Measurements from ENCODE around the gene UQCRHL.
"Not testable (repeated sequence)": the region's sequence is repeated elsewhere in the genome, so short reads cannot be mapped to it uniquely, and the experiment has no call there.

UQCRHL gene

DNA sequence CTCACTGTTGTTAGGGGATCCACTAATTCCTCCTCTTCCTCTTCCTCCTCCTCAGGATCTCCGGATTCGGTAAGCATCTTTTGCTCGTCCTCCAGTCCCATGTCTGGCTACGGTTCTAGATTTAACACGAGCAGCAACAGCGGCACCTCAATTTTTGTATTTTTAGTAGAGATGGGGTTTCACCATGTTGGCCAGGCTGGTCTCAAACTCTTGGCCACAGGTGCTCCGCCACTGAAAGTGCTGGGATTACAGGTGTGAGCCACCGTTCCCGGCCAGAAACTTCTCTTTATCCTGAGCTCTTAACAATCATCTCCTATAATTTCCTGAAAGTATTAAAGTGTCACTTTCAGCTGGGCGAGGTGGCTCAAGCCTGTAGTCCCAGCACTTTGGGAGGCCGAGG is at the start of gene UQCRHL:
TSS of gene UQCRHL (minus strand) at position 101 of the 400 bp plus-strand sequence. CDS start at position 101, 0 bp downstream.
- DNase-seq; intact Hi-C loops (cut with DNase I; ENCODE audit: low total_unique reads); H3K27me3 ChIP-seq; H3K36me3 ChIP-seq; H3K9me3 ChIP-seq; H3K4me3 ChIP-seq: not testable (repeated sequence)
- Histone ChIP-seq H3K27ac (peak within 1 kb of the TSS in 1 of 2 donors; percentile 82), H3K4me1 (peaks cover 0 to 32% (median 15%) of the 10 kb centered on the region in 4 donors)

DNA sequence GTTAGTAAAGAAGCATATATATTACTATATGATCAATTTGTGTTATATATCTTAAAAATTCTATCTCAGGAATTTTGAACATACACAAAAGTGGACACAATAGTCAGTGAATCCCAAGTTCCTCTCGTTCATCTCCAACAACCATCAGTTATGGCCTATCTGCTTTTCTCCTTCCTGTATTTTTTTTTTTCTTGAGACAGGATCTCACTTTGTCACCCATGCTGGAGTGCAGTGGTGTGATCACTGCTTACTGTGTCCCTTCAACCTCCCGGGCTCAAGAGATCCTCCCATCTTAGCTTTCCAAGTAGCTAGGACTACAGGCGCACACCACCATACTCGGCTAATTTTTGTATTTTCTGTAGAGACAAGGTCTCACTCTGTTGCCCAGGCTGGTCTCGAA is 49.4 kb upstream of the UQCRHL start:
- Histone ChIP-seq H3K4me3 (no peak overlapping the region), H3K9me3 (no peaks in the 10 kb centered on the region), H3K36me3 (no peaks in the 10 kb centered on the region), H3K4me1 (peaks cover 0 to 81% (median 40%) of the 10 kb centered on the region in 4 donors), H3K27ac (no peak overlapping the region), H3K27me3 (no peaks in the 10 kb centered on the region)
- no peak for DNase-seq
- intact Hi-C loops (cut with DNase I; ENCODE audit: low total_unique reads) = loop anchor here (5.0 kb wide), 1 partner anchor 455 kb away; no protein-coding TSS in a partner anchor
- TF ChIP-seq, protein P1, sequence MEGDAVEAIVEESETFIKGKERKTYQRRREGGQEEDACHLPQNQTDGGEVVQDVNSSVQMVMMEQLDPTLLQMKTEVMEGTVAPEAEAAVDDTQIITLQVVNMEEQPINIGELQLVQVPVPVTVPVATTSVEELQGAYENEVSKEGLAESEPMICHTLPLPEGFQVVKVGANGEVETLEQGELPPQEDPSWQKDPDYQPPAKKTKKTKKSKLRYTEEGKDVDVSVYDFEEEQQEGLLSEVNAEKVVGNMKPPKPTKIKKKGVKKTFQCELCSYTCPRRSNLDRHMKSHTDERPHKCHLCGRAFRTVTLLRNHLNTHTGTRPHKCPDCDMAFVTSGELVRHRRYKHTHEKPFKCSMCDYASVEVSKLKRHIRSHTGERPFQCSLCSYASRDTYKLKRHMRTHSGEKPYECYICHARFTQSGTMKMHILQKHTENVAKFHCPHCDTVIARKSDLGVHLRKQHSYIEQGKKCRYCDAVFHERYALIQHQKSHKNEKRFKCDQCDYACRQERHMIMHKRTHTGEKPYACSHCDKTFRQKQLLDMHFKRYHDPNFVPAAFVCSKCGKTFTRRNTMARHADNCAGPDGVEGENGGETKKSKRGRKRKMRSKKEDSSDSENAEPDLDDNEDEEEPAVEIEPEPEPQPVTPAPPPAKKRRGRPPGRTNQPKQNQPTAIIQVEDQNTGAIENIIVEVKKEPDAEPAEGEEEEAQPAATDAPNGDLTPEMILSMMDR (IDR thresholded peaks at IDR 0.05) = no peak

DNA sequence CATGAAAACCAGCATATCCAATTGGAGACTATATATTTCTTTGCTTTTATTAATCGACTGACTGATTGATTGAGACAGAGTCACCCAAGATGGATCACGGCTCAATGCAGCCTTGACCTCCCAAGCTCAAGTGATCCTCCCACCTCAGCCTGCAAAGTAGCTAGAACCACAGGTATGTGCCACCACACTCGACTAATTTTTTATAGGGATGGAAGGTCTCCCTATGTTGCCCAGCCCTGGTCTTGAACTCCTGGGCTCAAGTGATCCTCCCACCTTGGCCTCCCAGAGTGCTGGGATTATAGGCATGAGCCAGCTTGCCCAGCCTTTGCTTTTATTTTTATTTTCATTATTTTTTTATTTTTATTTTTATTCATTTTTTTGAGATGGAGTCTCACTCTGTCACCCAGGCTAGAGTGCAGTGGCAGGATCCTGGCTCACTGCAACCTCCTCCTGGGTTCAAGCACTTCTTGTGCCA is 45.4 kb upstream of the UQCRHL start:
- Histone ChIP-seq H3K4me3 (no peak overlapping the region), H3K9me3 (no peaks in the 10 kb centered on the region), H3K27me3 (no peaks in the 10 kb centered on the region), H3K36me3 (no peaks in the 10 kb centered on the region), H3K27ac (peak overlapping the region in 1 of 2 donors; percentile 99), H3K4me1 (peaks cover 0 to 69% (median 44%) of the 10 kb centered on the region in 4 donors)
- TF ChIP-seq, protein P1 (IDR thresholded peaks at IDR 0.05) = no peak
- no peak for DNase-seq
- intact Hi-C loops (cut with DNase I; ENCODE audit: low total_unique reads) = no loop called here

DNA sequence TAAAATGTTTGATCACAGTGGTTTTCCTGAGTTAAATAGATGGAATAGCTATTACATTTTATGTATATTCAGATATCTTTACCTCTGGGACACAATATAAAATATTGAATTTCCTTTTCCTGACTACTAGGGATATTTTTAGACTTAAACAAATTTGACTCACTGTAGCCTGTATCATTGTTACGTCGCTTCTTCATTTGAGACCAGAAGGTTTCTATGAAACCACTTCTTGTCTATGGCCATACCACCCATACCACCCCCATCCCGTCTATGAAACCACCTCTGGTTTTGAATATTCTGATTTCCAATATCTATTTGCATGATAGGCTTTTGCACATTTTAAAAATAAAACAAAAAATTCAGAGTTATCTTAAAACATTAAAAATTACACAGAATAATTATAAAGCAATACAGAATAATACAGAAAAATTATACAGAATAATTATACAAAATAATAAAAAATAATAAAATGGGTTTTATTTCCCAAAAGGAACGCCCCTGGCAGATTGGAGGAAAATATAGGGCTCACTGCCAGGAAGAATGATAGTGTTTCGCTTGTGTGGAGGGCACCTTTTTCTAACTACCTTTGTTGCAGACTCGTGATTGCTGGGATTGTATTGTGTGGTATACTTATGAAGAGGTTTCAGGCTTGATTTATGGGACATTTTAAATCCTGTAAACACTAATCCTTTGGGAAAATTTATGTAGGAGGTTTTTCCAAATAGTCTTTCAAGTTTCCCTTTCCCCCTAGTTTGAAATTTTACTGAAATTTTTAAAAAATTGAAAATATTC is 44.8 kb upstream of the UQCRHL start:
- intact Hi-C loops (cut with DNase I; ENCODE audit: low total_unique reads) = no loop called here

DNA sequence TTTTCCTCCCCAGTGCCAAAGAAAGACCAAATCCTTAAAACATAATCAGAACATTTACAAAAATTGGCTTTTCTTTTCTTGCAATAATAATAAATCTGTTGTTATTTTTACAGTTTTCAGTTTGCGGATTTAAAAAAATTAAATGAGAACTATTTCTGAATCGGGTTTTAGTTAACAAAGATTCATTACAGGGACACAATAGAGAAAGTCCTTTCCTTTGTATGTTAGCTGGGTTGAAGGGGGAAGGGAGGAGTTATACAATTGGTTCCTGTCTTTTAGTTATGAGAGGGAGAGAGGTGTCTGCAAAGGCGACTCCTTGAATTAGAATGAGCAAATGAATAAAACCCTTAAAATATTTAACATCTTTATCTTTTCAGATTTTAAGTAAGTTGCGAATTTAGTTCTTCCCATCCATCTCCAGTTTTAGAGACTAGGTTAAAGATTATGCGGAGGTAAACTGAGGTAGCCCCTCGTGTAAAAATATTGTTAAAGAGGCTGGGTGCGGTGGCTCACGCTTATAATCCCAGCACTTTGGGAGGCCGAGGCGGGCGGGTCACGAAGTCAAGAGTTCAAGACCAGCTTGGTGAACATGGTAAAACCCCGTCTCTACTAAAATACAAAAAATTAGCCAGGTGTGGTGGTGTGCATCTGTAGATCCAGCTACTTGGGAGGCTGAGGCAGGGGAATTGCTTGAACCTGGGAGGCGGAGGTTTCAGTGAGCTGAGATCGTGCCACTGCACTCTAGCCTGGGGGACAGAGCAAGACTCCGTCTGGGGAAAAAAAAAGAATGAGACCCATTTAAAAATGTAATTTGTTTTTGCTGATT is 44.0 kb upstream of the UQCRHL start:
- H3K9me3 ChIP-seq = no peaks in the 10 kb centered on the region
- H3K4me3 ChIP-seq = peak overlapping the region in 1 of 2 donors; percentile 14
- H3K4me1 ChIP-seq = peaks cover 0 to 62% (median 34%) of the 10 kb centered on the region in 4 donors
- peak in 1 of 2 donors; percentile 51 for DNase-seq
- TF ChIP-seq, protein P1 (IDR thresholded peaks at IDR 0.05) = no peak
- no peaks in the 10 kb centered on the region for H3K36me3 ChIP-seq
- peak overlapping the region; percentile 5 to 99 for H3K27ac ChIP-seq
- no peaks in the 10 kb centered on the region for H3K27me3 ChIP-seq
- intact Hi-C loops (cut with DNase I; ENCODE audit: low total_unique reads) = no loop called here

More for the DNA sequence above, 44.8 kb upstream of the UQCRHL start:
- H3K27me3 ChIP-seq = no peaks in the 10 kb centered on the region
- peak overlapping the region; percentile 5 to 99 for H3K27ac ChIP-seq
- TF ChIP-seq, protein P1 (IDR thresholded peaks at IDR 0.05) = no peak
- no peaks in the 10 kb centered on the region for H3K36me3 ChIP-seq
- H3K4me3 ChIP-seq = no peak overlapping the region
- DNase-seq = no peak
- no peaks in the 10 kb centered on the region for H3K9me3 ChIP-seq
- H3K4me1 ChIP-seq = peaks cover 0 to 63% (median 37%) of the 10 kb centered on the region in 4 donors
